ENCODE results near the gene MX1.

MX1 gene

GRCh38 chr21:41439248-41439647, 13.2 kb downstream of the MX1 start:
- TF ChIP-seq, protein P1, sequence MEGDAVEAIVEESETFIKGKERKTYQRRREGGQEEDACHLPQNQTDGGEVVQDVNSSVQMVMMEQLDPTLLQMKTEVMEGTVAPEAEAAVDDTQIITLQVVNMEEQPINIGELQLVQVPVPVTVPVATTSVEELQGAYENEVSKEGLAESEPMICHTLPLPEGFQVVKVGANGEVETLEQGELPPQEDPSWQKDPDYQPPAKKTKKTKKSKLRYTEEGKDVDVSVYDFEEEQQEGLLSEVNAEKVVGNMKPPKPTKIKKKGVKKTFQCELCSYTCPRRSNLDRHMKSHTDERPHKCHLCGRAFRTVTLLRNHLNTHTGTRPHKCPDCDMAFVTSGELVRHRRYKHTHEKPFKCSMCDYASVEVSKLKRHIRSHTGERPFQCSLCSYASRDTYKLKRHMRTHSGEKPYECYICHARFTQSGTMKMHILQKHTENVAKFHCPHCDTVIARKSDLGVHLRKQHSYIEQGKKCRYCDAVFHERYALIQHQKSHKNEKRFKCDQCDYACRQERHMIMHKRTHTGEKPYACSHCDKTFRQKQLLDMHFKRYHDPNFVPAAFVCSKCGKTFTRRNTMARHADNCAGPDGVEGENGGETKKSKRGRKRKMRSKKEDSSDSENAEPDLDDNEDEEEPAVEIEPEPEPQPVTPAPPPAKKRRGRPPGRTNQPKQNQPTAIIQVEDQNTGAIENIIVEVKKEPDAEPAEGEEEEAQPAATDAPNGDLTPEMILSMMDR (IDR thresholded peaks at IDR 0.05; ENCODE audit: control insufficient read depth, extremely low read depth, insufficient read depth): no peak
- no peak for DNase-seq (ENCODE audit: low read depth)

GRCh38 chr21:41441546-41441945, 15.5 kb downstream of the MX1 start:
- TF ChIP-seq, protein P1 (IDR thresholded peaks at IDR 0.05; ENCODE audit: control insufficient read depth, extremely low read depth, insufficient read depth): no peak
- H3K4me3 ChIP-seq (ENCODE audit: low read depth, low read length): no peak overlapping the region
- no peak for DNase-seq (ENCODE audit: low read depth)

More at GRCh38 chr21:41439248-41439647, 13.2 kb downstream of the MX1 start:
- no peak overlapping the region for H3K4me3 ChIP-seq (ENCODE audit: low read depth, low read length)

GRCh38 chr21:41442481-41443186, 16.6 kb downstream of the MX1 start:
- no peak for DNase-seq (ENCODE audit: low read depth)
- TF ChIP-seq, protein P1 (IDR thresholded peaks at IDR 0.05; ENCODE audit: control insufficient read depth, extremely low read depth, insufficient read depth): no peak

DNA sequence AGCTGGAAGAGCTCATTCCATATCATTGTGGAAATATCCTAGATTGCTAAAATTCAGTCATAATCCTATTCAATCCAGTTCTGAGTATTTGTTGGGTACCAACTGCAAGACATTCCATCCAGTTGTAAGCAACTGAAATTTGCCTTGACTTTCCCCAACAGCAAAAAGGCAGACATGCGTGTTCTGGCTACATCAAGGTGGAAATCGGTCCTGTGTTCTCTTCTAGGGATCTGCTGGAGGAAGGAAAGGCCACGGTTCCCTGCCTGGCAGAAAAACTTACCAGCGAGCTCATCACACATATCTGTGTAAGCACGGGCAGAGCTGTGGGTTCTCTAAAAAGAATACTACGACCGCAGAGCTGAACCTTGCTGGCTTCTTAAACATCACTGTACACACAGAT, 17.5 kb downstream of the MX1 start:
- DNase-seq (ENCODE audit: low read depth): no peak
- H3K4me3 ChIP-seq (ENCODE audit: low read depth, low read length): no peak overlapping the region
- TF ChIP-seq, protein P1 (IDR thresholded peaks at IDR 0.05; ENCODE audit: control insufficient read depth, extremely low read depth, insufficient read depth): no peak

More at GRCh38 chr21:41442481-41443186, 16.6 kb downstream of the MX1 start:
- H3K4me3 ChIP-seq (ENCODE audit: low read depth, low read length): no peak overlapping the region

GRCh38 chr21:41444703-41445464, 18.8 kb downstream of the MX1 start:
- DNase-seq (ENCODE audit: low read depth): no peak
- TF ChIP-seq, protein P1 (IDR thresholded peaks at IDR 0.05; ENCODE audit: control insufficient read depth, extremely low read depth, insufficient read depth): no peak
- no peak overlapping the region for H3K4me3 ChIP-seq (ENCODE audit: low read depth, low read length)

DNA sequence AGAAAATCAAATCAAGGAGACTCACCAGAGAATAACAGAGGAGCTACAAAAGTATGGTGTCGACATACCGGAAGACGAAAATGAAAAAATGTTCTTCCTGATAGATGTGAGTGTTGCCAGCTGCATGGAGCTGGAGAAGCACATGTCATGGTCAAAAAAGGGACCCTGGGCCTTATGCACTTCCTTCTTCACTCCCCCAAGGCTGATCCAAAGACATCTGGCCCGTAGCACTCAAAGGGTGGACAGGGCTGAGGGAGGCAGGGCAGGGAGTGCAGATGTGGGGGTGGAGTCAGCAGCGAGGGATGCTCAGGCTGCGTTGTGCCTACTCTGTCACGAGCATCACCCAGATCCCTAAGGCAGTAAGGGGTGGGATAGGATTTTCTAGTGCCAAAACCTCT, 19.4 kb downstream of the MX1 start:
- TF ChIP-seq, protein P1 (IDR thresholded peaks at IDR 0.05; ENCODE audit: control insufficient read depth, extremely low read depth, insufficient read depth): no peak
- H3K4me3 ChIP-seq (ENCODE audit: low read depth, low read length): no peak overlapping the region
- DNase-seq (ENCODE audit: low read depth): no peak
